ENCODE measurements around the gene RBP5.

Gene RBP5

GRCh38 chr12:7099290-7099996, 29.2 kb downstream of the RBP5 start:
- DNase-seq: no peak

- no peak for DNase-seq
Measured at GRCh38 chr12:7096979-7097378, 31.7 kb downstream of the RBP5 start.

- DNase-seq: no peak
Measured at GRCh38 chr12:7096006-7096932, 32.4 kb downstream of the RBP5 start.

- no peak for DNase-seq
Measured at GRCh38 chr12:7093892-7094291, 34.8 kb downstream of the RBP5 start.

- DNase-seq: no peak
Measured at GRCh38 chr12:7093486-7093885, 35.2 kb downstream of the RBP5 start.

GRCh38 chr12:7092986-7093460, 35.7 kb downstream of the RBP5 start:
- DNase-seq: no peak

- DNase-seq: peak; percentile 70
Measured at GRCh38 chr12:7092229-7092985, 36.3 kb downstream of the RBP5 start, which contains the start of gene C1R. TSS of gene C1R (minus strand) at chr12:7092445. CDS start at chr12:7092388, 57 bp downstream.

GRCh38 chr12:7091660-7092228, 36.9 kb downstream of the RBP5 start:
- no peak for DNase-seq

GRCh38 chr12:7091171-7091570, 37.5 kb downstream of the RBP5 start:
- no peak for DNase-seq

GRCh38 chr12:7090222-7090998, 38.3 kb downstream of the RBP5 start:
- DNase-seq: no peak

GRCh38 chr12:7089196-7089871, 39.4 kb downstream of the RBP5 start:
- no peak for DNase-seq

- no peak for DNase-seq
Measured at GRCh38 chr12:7083125-7083524, 45.6 kb downstream of the RBP5 start.

GRCh38 chr12:7081037-7081436, 47.7 kb downstream of the RBP5 start:
- no peak for DNase-seq

- no peak for DNase-seq
Measured at GRCh38 chr12:7079826-7080125, 48.9 kb downstream of the RBP5 start.

- DNase-seq: no peak
Measured at GRCh38 chr12:7078163-7078562, 50.5 kb downstream of the RBP5 start.

GRCh38 chr12:7076493-7076892, 52.2 kb downstream of the RBP5 start:
- DNase-seq: no peak

- DNase-seq: no peak
Measured at GRCh38 chr12:7075939-7076338, 52.8 kb downstream of the RBP5 start.

GRCh38 chr12:7075518-7075917, 53.2 kb downstream of the RBP5 start:
- DNase-seq: no peak

GRCh38 chr12:7073946-7074345, 54.7 kb downstream of the RBP5 start:
- DNase-seq: no peak

Data from activated CD4-positive, alpha-beta T cell treated with anti-CD3 and anti-CD28 coated beads, Interleukin-10, Interleukin-2, amounts not matched to agents 100 ng/mL and 50 ng/mL, durations not matched to agents 16 hours and 8 hours (primary cell).